Choroid plexus epithelial cell (primary cell): ENCODE measurements around the gene ETFA.

Experiments
- DNase-seq: peaks from one replicate; pipeline ENCODE4 v3.0.0-alpha.2; 2010; ENCODE audit warnings: low read depth
- H3K4me3 ChIP-seq: 2 replicates; pipeline ENCODE4 v1.5.1; 2011; ENCODE audit warnings: low read depth, mild to moderate bottlenecking, control low read depth, low read length, moderate library complexity
- CTCF ChIP-seq: conservative IDR thresholded peaks from 2 replicates; pipeline ENCODE4 v1.5.1; 2011; ENCODE audit warnings: low read depth, mild to moderate bottlenecking, control low read depth, inconsistent platforms, low read length, moderate library complexity

The ETFA gene

GRCh38 chr15:76340198-76340802 lies 29.0 kb upstream of the ETFA start:
- no peak for TF ChIP-seq CTCF
- no peak overlapping the region for H3K4me3 ChIP-seq
- no peak for DNase-seq

GRCh38 chr15:76339305-76340197 lies 28.3 kb upstream of the ETFA start:
- peak; percentile 38 for DNase-seq
- H3K4me3 ChIP-seq = no peak overlapping the region
- no peak for TF ChIP-seq CTCF

GRCh38 chr15:76338486-76339304 lies 27.4 kb upstream of the ETFA start:
- no peak overlapping the region for H3K4me3 ChIP-seq
- no peak for DNase-seq
- no peak for TF ChIP-seq CTCF

- no peak for DNase-seq
- H3K4me3 ChIP-seq = no peak overlapping the region
- no peak for TF ChIP-seq CTCF
These were observed 26.6 kb upstream of the ETFA start for GRCh38 chr15:76337696-76338485.

GRCh38 chr15:76337059-76337695 lies 25.9 kb upstream of the ETFA start:
- no peak for DNase-seq
- TF ChIP-seq CTCF = no peak
- H3K4me3 ChIP-seq = no peak overlapping the region
